ENCODE data around the gene PRRT1B.

GRCh38 chr9:131588396-131588795, 43.1 kb downstream of the PRRT1B start:
- TF ChIP-seq CTCF (IDR thresholded peaks at IDR 0.05) (no peak), POLR2A (IDR thresholded peaks at IDR 0.05) (no peak)
